Bronchial epithelial cell (primary cell): ENCODE results near the gene PROS1. TPM values are rescaled to one million over a fixed set of nuclear protein-coding genes. Genes with fewer than 3 reads are reported as not detected.
A peak's percentile ranks its signal among the peaks of the same experiment; 100 is the strongest.
"Not testable (repeated sequence)": the region's sequence is repeated elsewhere in the genome, so short reads cannot be mapped to it uniquely, and the experiment has no call there.

ENCODE experiments used
- DNase-seq: peaks from one replicate; pipeline ENCODE4 v3.0.0-alpha.2; 2010; ENCODE audit warnings: low read depth
- FAIRE-seq: peaks from 2 replicates; lab custom pipeline; 2011; peaks lifted over from hg19 to GRCh38; lab: Jason Lieb, UNC
- H3K27me3 ChIP-seq: 2 replicates; pipeline ENCODE4 v1.5.1; 2011; ENCODE audit warnings: low read length; ENCODE audit not compliant: control insufficient read depth, insufficient read depth
- H3K36me3 ChIP-seq: 2 replicates; pipeline ENCODE4 v1.5.1; 2011; ENCODE audit warnings: low read length; ENCODE audit not compliant: control insufficient read depth, insufficient read depth
- H3K4me3 ChIP-seq: 2 replicates; pipeline ENCODE4 v1.5.1; 2011; ENCODE audit warnings: mild to moderate bottlenecking, low read depth, low read length, control low read depth
- total RNA-seq: library from RNA; depleted of rRNA; stranded (reverse); fragments of >200 nt; gene quantifications from 2 replicates; pipeline ENCODE4 v1.2.1, GENCODE V29; 2014
- TF ChIP-seq, protein P1 (sequence below): IDR thresholded peaks from 2 replicates; pipeline ENCODE4 v1.5.1; 2011; ENCODE audit warnings: mild to moderate bottlenecking, moderate library complexity, low read length, control low read depth, inconsistent platforms; ENCODE audit not compliant: insufficient read depth, severe bottlenecking

The PROS1 gene
- total RNA-seq, 1 donor from 2014 or later: 4.2 TPM

DNA sequence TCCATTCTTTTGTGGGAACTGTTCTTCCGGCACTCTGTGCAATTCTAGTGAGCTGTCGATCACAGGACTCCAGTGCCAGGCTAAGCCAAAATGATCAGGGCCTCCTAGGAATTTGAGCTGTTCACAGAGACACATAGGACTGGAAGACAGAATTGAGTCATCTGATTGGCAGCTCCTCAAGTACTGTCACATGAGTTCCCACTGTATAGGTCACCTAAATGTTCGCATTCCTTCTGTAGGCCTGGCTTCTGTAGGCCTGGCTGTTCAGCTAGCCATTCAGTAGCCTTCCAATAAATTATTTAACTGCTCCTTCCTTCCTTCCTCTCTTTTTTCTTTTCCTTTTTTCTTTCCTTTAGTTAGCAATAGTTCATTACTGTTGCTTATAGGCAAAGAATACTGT lies 4.3 kb downstream of the PROS1 start:
- Histone ChIP-seq H3K4me3 (no peak overlapping the region), H3K27me3 (no peaks in the 10 kb centered on the region), H3K36me3 (no peaks in the 10 kb centered on the region)
- TF ChIP-seq, protein P1, sequence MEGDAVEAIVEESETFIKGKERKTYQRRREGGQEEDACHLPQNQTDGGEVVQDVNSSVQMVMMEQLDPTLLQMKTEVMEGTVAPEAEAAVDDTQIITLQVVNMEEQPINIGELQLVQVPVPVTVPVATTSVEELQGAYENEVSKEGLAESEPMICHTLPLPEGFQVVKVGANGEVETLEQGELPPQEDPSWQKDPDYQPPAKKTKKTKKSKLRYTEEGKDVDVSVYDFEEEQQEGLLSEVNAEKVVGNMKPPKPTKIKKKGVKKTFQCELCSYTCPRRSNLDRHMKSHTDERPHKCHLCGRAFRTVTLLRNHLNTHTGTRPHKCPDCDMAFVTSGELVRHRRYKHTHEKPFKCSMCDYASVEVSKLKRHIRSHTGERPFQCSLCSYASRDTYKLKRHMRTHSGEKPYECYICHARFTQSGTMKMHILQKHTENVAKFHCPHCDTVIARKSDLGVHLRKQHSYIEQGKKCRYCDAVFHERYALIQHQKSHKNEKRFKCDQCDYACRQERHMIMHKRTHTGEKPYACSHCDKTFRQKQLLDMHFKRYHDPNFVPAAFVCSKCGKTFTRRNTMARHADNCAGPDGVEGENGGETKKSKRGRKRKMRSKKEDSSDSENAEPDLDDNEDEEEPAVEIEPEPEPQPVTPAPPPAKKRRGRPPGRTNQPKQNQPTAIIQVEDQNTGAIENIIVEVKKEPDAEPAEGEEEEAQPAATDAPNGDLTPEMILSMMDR: no peak
- DNase-seq (peak; percentile 58), FAIRE-seq (no peak)

DNA sequence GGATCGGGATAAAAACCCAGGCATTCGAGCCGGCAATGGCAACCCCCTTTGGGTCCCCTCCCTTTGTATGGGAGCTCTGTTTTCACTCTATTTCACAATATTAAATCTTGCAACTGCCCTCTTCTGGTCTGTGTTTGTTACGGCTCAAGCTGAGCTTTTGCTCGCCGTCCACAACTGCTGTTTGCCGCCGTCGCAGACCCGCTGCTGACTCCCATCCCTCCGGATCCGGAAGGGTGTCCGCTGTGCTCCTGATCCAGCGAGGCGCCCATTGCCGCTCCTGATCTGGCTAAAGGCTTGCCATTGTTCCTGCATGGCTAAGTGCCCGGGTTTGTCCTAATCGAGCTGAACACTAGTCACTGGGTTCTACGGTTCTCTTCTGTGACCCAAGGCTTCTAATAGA lies 8.6 kb downstream of the PROS1 start:
- not testable (repeated sequence) for H3K4me3 ChIP-seq, H3K27me3 ChIP-seq, FAIRE-seq, H3K36me3 ChIP-seq, DNase-seq

DNA sequence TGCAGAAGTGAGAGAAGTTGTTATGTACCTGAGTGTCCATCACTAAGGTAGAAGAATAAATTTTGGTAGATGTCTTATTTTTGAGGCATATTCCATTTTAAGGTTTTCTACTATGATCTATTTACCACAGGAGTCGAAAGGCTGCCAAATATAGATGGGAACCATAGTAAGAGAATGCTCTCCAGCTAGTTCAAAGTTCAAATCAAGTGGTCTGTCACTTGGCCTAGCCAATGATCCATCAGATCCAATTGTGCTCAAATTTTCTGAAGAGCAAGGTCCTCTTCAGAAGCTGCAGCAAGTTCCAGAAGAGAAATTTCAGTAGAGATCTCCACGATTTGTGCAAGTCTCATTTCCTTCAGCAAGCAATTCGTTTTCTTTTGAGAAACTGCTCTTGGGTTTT lies 10.9 kb downstream of the PROS1 start:
- DNase-seq (no peak), FAIRE-seq (no peak)
- Histone ChIP-seq H3K36me3 (no peaks in the 10 kb centered on the region), H3K4me3 (no peak overlapping the region), H3K27me3 (no peaks in the 10 kb centered on the region)
- TF ChIP-seq, protein P1: no peak

DNA sequence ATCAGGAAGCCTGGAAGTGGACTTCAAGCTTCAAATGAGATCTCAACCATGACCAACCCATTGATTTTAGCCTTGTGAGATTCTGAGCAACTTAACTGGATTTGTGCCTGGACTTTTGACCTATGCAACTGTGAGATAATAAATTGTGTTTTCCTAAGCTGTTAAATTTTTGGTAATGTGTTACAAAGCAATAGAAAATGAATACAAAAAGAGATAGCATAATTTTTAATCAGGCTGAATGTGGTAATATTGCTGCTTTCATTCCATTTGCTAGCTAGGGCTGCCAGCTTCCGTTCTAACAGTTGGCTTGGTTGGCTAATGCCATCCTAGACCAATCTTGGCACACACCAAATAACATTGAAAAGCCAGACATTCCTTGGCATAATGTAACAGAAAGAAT lies 12.2 kb downstream of the PROS1 start:
- no peaks in the 10 kb centered on the region for H3K36me3 ChIP-seq
- H3K27me3 ChIP-seq: no peaks in the 10 kb centered on the region
- no peak for DNase-seq
- FAIRE-seq: no peak
- TF ChIP-seq, protein P1: no peak
- H3K4me3 ChIP-seq: no peak overlapping the region

DNA sequence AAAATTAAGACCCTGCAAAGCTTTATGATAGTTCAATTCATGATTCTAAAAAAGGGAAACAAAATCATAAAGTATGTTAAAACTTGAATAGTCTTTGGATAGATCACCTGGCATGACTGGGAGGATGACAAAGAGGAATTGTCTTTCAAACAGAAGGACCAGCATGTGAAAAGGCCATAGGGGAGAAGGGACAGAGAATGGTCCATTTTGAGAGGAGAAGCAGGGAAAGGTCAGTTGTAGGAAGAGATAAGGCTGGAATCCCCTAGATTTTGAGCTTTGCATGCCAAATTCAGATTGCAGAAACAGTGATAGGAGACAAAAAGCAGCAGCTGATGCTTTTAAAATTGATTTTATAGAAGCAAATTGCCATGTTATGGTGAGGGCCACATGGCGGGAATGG lies 12.7 kb downstream of the PROS1 start:
- Histone ChIP-seq H3K36me3 (no peaks in the 10 kb centered on the region), H3K4me3 (no peak overlapping the region), H3K27me3 (no peaks in the 10 kb centered on the region)
- no peak for FAIRE-seq
- DNase-seq: no peak
- TF ChIP-seq, protein P1: no peak

DNA sequence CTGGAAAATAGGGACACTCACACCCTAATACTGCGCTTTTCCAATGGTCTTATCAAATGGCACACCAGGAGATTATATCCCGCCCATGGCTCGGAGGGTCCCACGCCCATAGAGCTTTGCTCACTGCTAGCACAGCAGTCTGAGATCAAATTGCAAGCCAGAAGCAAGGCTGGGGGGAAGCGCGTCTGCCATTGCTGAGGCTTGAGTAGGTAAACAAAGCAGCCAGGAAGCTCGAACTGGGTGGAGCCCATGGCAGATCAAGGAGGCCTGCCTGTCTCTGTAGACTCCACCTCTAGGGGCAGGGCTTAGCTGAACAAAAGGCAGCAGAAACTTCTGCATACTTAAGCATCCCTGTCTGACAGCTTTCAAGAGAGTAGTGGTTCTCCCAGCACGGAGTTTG lies 23.7 kb downstream of the PROS1 start:
- not testable (repeated sequence) for H3K36me3 ChIP-seq, DNase-seq, FAIRE-seq, H3K27me3 ChIP-seq, H3K4me3 ChIP-seq

DNA sequence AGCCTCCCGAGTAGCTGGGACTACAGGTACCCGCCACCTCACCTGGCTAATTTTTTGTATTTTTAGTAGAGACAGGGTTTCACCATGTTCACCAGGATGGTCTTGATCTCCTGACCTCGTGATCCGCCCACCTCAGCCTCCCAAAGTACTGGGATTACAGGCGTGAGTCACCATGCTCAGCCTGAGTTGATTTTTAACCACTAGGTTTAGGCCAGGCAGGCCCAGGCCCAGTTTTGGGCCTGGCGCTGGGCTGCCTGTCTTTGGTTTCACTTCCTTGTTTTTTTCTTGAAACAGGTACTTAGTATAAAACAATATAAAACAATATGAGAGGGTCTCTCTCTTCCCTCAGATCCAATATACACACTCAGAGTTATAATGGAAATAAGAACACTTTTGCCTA lies 36.2 kb downstream of the PROS1 start:
- not testable (repeated sequence) for H3K36me3 ChIP-seq, DNase-seq, H3K27me3 ChIP-seq, FAIRE-seq, H3K4me3 ChIP-seq
